Frontal cortex (tissue), 4 donors: ENCODE measurements around the gene MYH6. TPM values are rescaled to one million over a fixed set of nuclear protein-coding genes. Genes with fewer than 3 reads are reported as not detected.

Experiments
- DNase-seq, 2 donors: peaks; one replicate each; pipeline ENCODE4 v3.0.0; 2012; ENCODE audit warnings: low spot score in 2 of 2
- FAIRE-seq: peaks from 2 replicates; lab custom pipeline; 2012; peaks lifted over from hg19 to GRCh38; lab: Jason Lieb, UNC
- small RNA-seq: library from RNA; depleted of rRNA; stranded (forward); fragments of <200 nt; gene quantifications from one replicate; pipeline ENCODE3, GENCODE V24; 2014
- total RNA-seq: library from RNA; depleted of rRNA; stranded (reverse); fragments of >200 nt; gene quantifications from one replicate; pipeline ENCODE4 v1.2.3, GENCODE V29; 2014
- donor health status: control.
- donor health status: control.
- donor health status: control.

Gene MYH6
- total RNA-seq, 1 donor from 2014 or later: not detected

- FAIRE-seq (no peak), DNase-seq (no peak)
Observed at GRCh38 chr14:23346693-23347405, 61.2 kb downstream of the MYH6 start.

- DNase-seq (no peak), FAIRE-seq (no peak)
Observed at GRCh38 chr14:23345987-23346692, 61.9 kb downstream of the MYH6 start.

DNA sequence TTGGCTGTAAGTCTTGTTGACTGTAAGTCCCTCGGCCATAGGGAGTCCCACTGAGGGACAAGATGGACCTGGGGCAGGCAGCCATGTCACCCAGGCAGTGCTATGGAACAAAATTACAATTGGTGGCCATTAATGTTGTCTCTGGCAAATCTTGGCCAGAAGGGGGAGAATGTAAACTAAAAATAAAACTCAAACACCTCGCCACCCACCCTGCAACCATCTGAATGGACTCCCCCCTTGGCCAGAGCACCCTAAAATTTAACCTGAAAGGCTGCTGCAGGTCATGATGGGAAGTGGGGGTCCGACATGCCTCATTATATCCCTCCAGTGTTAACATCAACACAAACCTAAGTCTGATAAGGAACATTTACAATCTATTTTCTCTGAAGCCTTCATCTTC is 63.6 kb downstream of the MYH6 start:
- FAIRE-seq (no peak), DNase-seq (no peak)

GRCh38 chr14:23339506-23340268 is 68.4 kb downstream of the MYH6 start:
- no peak for FAIRE-seq

GRCh38 chr14:23335623-23336022 is 72.5 kb downstream of the MYH6 start:
- DNase-seq (no peak), FAIRE-seq (no peak)

More at GRCh38 chr14:23339506-23340268, 68.4 kb downstream of the MYH6 start:
- no peak for DNase-seq

Small RNA genes within 50 kb of the gene (small RNA-seq; reads per million reads assigned to genes)
- not detected for gene MIR208A
- gene MIR208B: 0.43 reads per million, percentile 32 among the genes with 10 or more reads in this experiment

Other genes starting within 250 kb of the MYH6 start
- 4.1 TPM for gene SLC7A8, start 224.6 kb downstream of the MYH6 start, total RNA-seq
- gene RNF212B, start 170.3 kb downstream of the MYH6 start, total RNA-seq: not detected
- 2.0 TPM for gene HOMEZ, start 122.1 kb downstream of the MYH6 start, total RNA-seq
- 4.5 TPM for gene PPP1R3E, start 105.4 kb downstream of the MYH6 start, total RNA-seq
- gene BCL2L2, start 101.4 kb downstream of the MYH6 start, total RNA-seq: 10.6 TPM
- 70.1 TPM for gene PABPN1, start 86.8 kb downstream of the MYH6 start, total RNA-seq
- gene SLC22A17, start 55.4 kb downstream of the MYH6 start, total RNA-seq: 154 TPM
- 6.9 TPM for gene EFS, start 43.1 kb downstream of the MYH6 start, total RNA-seq
- not detected for gene IL25, start 35.5 kb downstream of the MYH6 start, total RNA-seq
- gene CMTM5, start 31.2 kb downstream of the MYH6 start, total RNA-seq: 1.6 TPM
- gene MYH7, start 27.4 kb upstream of the MYH6 start, total RNA-seq: 0.41 TPM
- gene NGDN, start 61.4 kb upstream of the MYH6 start, total RNA-seq: 44.4 TPM
- 1.2 TPM for gene ZFHX2, start 143.5 kb upstream of the MYH6 start, total RNA-seq
- gene THTPA, start 148.0 kb upstream of the MYH6 start, total RNA-seq: 23.6 TPM
- 12.6 TPM for gene AP1G2, start 159.5 kb upstream of the MYH6 start, total RNA-seq
- gene JPH4, start 170.5 kb upstream of the MYH6 start, total RNA-seq: 32.2 TPM
- 0.41 TPM for gene DHRS2, start 228.1 kb upstream of the MYH6 start, total RNA-seq